IPS DF 4.7 (cell line): ENCODE results near the gene NDUFB2.
"Not testable (repeated sequence)": the region's sequence is repeated elsewhere in the genome, so short reads cannot be mapped to it uniquely, and the experiment has no call there.

ENCODE experiments used
- DNase-seq: peaks from one replicate; pipeline ENCODE4 v3.0.0-alpha.2; 2013; ENCODE audit warnings: low spot score; ENCODE audit errors: extremely low read depth

The NDUFB2 gene

DNA sequence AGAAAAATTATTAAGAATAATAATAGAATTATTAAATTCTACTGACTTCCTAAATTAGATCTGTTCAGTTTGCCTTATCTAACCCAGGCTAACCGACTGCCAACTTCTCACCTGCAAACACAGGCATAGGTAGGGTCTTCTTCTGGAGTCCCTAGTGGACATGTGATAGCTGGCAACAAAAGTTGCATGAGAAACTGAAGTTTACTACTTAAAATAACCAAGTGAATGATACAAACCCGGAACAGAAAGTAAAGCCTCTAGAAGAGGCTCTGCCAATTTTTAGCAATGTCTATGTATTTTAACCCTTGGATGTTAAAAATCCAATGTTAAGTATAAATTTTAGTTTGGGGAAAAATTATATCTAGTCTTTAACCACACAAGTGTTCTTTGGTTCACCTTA is 37.6 kb downstream of the NDUFB2 start:
- DNase-seq = no peak

DNA sequence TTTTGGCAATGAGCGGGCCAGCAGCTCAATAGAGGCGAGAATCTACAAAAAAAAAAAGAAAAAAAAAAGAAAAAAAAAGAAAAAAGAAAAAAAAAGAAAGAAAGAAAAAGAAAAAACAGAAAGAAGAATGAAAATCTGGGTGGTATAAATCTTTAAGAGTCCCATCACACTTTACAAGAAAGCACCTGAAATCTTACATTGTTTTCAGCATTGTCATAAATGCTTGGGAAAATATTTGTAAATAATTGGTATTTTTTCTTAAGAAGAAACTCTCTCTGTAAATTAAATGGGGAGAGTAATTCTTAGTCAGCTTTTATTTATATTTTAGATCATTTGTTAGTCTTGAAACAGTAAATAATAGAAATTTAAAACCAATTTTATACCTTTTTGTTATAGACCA is 38.2 kb downstream of the NDUFB2 start:
- no peak for DNase-seq

DNA sequence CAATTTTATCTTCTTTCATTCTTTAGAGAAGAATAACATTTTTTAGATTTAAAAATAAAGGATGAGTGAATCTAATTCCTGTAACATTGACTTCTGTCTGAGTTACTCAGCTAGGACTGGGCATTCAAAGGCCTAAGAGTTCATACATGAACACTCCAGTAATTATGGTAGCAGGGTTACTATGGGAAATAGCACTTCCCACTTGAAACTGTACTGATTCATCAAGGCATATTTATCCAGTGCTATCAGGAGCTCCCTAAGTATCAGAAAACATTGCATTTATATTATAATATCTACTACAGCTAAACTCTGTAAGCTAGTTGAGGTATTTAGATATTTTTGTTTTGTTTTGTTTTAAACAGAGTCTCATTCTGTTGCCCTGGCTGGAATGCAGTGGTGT is 41.8 kb downstream of the NDUFB2 start:
- DNase-seq = no peak

DNA sequence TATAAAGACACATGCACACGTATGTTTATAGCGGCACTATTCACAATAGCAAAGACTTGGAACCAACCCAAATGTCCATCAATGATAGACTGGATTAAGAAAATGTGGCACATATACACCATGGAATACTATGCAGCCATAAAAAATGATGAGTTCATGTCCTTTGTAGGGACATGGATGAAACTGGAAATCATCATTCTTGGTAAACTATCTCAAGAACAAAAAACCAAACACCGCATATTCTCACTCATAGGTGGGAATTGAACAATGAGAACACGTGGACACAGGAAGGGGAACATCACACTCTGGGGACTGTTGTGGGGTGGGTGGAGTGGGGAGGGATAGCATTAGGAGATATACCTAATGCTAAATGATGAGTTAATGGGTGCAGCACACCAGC is 46.7 kb downstream of the NDUFB2 start:
- DNase-seq = not testable (repeated sequence)

DNA sequence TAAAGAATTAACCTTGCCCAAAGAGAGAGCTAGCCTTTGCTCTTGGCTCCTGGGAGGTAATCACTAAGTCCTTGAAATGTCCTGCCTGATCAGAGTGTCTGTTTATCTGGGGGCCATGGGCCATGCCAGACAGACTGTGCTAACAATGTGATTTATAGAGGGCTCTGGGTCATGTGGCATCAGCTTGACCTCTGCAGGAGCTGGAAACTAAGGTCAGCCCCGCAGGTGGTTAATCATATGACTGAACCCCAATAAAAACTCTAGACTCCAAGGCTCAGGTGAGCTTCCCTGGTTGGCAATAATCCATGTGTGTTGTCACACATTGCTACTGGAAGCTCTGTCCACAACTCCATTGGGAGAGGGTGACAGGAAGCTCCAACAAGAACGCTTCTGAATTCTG is 47.5 kb downstream of the NDUFB2 start:
- DNase-seq = no peak

DNA sequence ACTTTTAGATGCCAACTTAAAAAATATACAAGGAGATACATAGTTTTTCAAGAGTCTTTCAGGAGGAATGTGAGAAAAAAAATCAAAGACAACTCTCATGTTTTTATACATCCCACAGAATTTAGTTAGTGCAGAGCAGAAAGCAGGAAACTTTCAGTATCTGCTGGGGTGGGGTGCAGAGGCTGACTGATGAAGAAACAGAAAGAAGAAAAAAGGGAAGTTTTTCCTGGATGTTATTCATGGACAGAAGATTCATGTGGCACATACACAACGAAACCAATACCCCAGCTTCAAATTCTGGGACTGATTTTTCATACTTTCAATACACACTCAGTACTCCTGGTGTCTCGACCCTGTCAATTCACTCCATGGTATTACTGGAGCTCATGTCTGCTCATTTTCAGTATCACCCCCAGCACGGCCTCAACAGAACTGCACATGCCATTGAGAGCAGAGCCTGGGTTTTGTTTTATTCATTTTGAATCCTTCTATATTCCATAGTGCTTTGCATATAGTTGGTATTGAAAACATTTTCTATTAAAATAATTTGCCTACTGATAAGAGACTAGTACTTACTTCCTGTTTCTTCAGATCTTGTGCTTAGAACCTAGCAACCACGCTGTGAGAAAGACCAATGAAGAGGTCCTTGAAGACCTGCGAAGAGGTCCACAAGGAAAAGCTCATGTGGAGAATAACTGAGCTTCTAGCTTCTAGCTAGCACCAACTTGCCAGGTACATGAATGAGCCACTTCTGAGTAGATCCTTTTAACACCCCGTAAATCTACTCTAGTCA is 49.0 kb downstream of the NDUFB2 start:
- DNase-seq = no peak

DNA sequence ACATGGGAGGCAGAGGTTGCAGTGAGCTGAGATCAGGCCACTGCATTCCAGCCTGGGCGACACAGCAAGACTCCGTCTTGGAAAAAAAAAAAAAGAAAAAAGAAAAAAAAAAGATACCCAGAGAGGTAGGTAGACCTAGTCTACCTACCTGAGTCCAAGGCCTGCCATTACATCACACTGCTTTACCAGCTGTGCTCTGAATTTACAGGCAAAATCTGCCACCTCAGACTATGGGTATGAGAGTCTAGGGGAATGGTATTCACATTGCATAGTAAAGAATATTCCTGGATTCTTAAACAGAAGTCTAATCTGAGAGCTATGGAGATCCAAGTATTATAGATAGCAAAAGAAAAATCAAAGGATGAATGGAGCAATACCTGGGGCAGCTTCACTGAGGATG is 50.2 kb downstream of the NDUFB2 start:
- DNase-seq = no peak

DNA sequence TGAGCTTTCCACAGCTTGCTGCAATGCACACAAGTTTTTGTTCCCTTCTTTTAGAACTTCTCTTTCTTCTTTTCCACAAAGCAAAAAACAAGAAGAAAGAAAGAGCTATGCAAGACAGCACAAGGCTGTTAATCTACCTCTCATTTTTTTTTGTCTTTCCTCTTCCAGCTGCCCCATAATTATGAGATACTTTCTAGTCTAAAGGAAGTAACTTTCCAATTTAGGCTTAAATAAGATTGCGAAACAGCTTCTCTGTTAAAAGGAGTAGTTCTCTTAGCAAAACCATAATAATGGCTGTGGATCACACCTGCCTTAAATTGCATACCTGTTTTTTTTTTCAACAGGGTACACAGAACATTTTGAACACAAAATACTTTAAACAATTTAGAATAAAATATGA is 56.0 kb downstream of the NDUFB2 start:
- DNase-seq = no peak

DNA sequence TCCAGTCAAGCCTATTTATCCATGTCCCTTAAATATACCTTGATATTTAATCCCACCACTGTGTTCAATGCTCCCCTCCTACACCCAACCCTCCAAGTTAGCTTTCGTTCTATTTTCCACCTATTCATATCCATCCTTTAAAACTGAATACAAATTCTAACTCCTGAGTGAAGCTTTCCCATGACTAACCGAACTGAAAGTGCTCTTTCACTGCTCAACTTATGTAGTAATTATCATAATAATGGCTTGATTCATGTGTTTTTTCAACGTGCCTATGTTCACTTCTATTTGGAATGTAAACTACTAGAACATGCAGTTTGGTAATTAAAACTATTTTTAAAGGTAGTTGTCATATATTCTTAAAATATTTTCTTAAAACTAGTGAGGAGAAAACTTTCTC is 58.0 kb downstream of the NDUFB2 start:
- no peak for DNase-seq
